Ishikawa (cell line): Measurements from ENCODE around the gene DSC2.

Experiments
- EGR1 ChIP-seq: IDR thresholded peaks from 2 replicates; pipeline ENCODE4 v1.6.1; 2012
- EP300 ChIP-seq: IDR thresholded peaks from 2 replicates; pipeline ENCODE4 v1.6.1; 2012; ENCODE audit warnings: borderline replicate concordance
- FOXM1 ChIP-seq: IDR thresholded peaks from 2 replicates; pipeline ENCODE4 v1.6.1; 2012; ENCODE audit warnings: low read depth, borderline replicate concordance
- RAD21 ChIP-seq: IDR thresholded peaks from 2 replicates; pipeline ENCODE4 v1.6.1; 2012; ENCODE audit warnings: low read depth
- TAF1 ChIP-seq: IDR thresholded peaks from 2 replicates; pipeline ENCODE4 v1.6.1; 2012; ENCODE audit warnings: low read depth, mild to moderate bottlenecking
- TF ChIP-seq, protein P1 (sequence below): IDR thresholded peaks from 2 replicates; pipeline ENCODE4 v1.6.1; 2012; ENCODE audit warnings: low read depth, mild to moderate bottlenecking

DNA sequence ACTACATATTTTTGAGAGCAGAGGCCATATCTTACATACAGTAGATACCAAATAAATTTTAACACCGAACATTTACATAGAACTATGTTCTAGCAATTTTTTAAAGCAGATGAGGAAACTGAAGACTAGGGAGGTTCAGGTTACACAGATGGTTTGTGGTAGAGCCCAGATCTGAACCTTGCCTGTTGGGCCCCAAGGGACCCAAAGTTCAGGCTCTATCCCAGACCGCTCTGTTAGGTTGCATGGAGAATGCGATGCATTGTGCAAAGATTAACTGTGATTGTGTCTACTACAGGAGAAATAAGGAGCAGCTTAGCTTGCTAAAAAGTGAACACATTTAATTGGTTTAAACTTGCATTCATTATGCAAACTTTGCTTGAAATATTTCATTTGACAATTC is 43.3 kb downstream of the DSC2 start:
- TF ChIP-seq, protein P1, sequence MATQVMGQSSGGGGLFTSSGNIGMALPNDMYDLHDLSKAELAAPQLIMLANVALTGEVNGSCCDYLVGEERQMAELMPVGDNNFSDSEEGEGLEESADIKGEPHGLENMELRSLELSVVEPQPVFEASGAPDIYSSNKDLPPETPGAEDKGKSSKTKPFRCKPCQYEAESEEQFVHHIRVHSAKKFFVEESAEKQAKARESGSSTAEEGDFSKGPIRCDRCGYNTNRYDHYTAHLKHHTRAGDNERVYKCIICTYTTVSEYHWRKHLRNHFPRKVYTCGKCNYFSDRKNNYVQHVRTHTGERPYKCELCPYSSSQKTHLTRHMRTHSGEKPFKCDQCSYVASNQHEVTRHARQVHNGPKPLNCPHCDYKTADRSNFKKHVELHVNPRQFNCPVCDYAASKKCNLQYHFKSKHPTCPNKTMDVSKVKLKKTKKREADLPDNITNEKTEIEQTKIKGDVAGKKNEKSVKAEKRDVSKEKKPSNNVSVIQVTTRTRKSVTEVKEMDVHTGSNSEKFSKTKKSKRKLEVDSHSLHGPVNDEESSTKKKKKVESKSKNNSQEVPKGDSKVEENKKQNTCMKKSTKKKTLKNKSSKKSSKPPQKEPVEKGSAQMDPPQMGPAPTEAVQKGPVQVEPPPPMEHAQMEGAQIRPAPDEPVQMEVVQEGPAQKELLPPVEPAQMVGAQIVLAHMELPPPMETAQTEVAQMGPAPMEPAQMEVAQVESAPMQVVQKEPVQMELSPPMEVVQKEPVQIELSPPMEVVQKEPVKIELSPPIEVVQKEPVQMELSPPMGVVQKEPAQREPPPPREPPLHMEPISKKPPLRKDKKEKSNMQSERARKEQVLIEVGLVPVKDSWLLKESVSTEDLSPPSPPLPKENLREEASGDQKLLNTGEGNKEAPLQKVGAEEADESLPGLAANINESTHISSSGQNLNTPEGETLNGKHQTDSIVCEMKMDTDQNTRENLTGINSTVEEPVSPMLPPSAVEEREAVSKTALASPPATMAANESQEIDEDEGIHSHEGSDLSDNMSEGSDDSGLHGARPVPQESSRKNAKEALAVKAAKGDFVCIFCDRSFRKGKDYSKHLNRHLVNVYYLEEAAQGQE = no peak
- TF ChIP-seq EGR1 (no peak), EP300 (no peak), FOXM1 (no peak), TAF1 (no peak), RAD21 (no peak)
